ENCODE measurements around the gene CDKN2B. TPM values are rescaled to one million over a fixed set of nuclear protein-coding genes. Genes with fewer than 3 reads are reported as not detected.

Gene CDKN2B
- total and polyA plus RNA-seq, 2 of the 13 experiments (the other 11 are each of a cell fraction or from before 2014, with no cell fraction given), result 1.4 to 1.5 TPM

DNA sequence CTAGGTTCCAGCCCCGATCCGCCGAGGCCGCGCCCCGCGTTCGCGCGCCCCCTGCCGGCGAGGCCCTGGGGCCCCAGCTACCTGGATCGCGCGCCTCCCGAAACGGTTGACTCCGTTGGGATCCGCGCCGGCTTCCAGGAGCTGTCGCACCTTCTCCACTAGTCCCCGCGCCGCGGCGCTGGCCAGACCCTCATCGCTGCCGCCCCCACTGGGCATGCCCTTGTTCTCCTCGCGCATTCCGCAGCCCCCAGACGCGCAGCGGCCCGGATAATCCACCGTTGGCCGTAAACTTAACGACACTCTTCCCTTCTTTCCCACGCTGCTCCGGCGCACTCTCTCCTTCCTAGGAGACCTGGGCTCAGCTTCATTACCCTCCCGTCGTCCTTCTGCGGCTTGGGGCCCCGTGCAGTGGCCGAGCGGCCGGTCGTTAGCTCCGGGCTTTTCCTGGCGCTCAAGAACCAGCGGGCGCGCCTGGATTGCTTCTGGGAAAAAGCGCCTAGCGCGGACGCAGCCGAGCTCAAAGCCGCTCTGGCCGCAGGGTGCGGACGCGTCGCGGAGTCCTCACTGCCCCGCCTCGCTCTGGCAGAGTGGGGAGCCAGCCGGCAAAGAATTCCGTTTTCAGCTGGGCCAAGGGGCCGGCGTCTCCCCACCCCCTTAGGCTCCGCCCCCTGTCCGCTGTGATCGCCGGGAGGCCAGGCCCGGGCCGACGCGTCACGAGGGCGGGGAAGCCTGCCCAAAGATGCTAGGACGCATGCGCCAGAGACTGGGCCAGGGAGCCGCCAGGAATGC, at the start of gene CDKN2B (continued):
- TF ChIP-seq, protein P1, sequence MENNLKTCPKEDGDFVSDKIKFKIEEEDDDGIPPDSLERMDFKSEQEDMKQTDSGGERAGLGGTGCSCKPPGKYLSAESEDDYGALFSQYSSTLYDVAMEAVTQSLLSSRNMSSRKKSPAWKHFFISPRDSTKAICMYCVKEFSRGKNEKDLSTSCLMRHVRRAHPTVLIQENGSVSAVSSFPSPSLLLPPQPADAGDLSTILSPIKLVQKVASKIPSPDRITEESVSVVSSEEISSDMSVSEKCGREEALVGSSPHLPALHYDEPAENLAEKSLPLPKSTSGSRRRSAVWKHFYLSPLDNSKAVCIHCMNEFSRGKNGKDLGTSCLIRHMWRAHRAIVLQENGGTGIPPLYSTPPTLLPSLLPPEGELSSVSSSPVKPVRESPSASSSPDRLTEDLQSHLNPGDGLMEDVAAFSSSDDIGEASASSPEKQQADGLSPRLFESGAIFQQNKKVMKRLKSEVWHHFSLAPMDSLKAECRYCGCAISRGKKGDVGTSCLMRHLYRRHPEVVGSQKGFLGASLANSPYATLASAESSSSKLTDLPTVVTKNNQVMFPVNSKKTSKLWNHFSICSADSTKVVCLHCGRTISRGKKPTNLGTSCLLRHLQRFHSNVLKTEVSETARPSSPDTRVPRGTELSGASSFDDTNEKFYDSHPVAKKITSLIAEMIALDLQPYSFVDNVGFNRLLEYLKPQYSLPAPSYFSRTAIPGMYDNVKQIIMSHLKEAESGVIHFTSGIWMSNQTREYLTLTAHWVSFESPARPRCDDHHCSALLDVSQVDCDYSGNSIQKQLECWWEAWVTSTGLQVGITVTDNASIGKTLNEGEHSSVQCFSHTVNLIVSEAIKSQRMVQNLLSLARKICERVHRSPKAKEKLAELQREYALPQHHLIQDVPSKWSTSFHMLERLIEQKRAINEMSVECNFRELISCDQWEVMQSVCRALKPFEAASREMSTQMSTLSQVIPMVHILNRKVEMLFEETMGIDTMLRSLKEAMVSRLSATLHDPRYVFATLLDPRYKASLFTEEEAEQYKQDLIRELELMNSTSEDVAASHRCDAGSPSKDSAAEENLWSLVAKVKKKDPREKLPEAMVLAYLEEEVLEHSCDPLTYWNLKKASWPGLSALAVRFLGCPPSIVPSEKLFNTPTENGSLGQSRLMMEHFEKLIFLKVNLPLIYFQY (CRISPR knock-in tag; IDR thresholded peaks at IDR 0.05; ENCODE audit: borderline replicate concordance), result no peak
- TF ChIP-seq ZNF256 (CRISPR knock-in tag; conservative IDR thresholded peaks at IDR 0.05) (no peak), ZBTB7B (CRISPR knock-in tag; IDR thresholded peaks at IDR 0.05) (0 out of 2 replicates have a peak, but pooled peaks have one; percentile 45), NFE2 (CRISPR knock-in tag; IDR thresholded peaks at IDR 0.05) (no peak), JUN (CRISPR knock-in tag; IDR thresholded peaks at IDR 0.05) (0 out of 2 replicates have a peak, but pooled peaks have one; percentile 17), SPEN (CRISPR knock-in tag; IDR thresholded peaks at IDR 0.05; ENCODE audit: low read depth) (no peak), SNRNP70 (IDR thresholded peaks at IDR 0.05; ENCODE audit: low read depth, low read length) (no peak), FOXA1 (IDR thresholded peaks at IDR 0.05) (no peak), FOXA1 (CRISPR knock-in tag; IDR thresholded peaks at IDR 0.05) (no peak), STAG1 (CRISPR knock-in tag; IDR thresholded peaks at IDR 0.05) (peak; percentile 67), RBM22 (optimal IDR thresholded peaks at IDR 0.05; ENCODE audit: low read length) (no peak), ZNF615 (CRISPR knock-in tag; IDR thresholded peaks at IDR 0.05; ENCODE audit: borderline replicate concordance) (no peak), NAIF1 (CRISPR knock-in tag; IDR thresholded peaks at IDR 0.05; ENCODE audit: borderline replicate concordance) (no peak; the same call in 1 of the 2 replicates), MEIS1 (CRISPR knock-in tag; IDR thresholded peaks at IDR 0.05; ENCODE audit: borderline replicate concordance) (peak; percentile 68; the same call in 1 of the 2 replicates), GLI4 (CRISPR knock-in tag; IDR thresholded peaks at IDR 0.05; ENCODE audit: borderline replicate concordance) (peak; percentile 62; the same call in 1 of the 2 replicates), TEAD2 (CRISPR knock-in tag; IDR thresholded peaks at IDR 0.05) (no peak), ZNF749 (CRISPR knock-in tag; IDR thresholded peaks at IDR 0.05; ENCODE audit: borderline replicate concordance) (no peak), BORCS8-MEF2B (CRISPR knock-in tag; IDR thresholded peaks at IDR 0.05) (no peak), ZNF18 (CRISPR knock-in tag; IDR thresholded peaks at IDR 0.05; ENCODE audit: insufficient replicate concordance) (no peak), ASH2L (IDR thresholded peaks at IDR 0.05; ENCODE audit: insufficient read length, low read depth, low read length) (peak; percentile 20), HOXA5 (CRISPR knock-in tag; IDR thresholded peaks at IDR 0.05) (no peak)
- TF ChIP-seq, protein P2, sequence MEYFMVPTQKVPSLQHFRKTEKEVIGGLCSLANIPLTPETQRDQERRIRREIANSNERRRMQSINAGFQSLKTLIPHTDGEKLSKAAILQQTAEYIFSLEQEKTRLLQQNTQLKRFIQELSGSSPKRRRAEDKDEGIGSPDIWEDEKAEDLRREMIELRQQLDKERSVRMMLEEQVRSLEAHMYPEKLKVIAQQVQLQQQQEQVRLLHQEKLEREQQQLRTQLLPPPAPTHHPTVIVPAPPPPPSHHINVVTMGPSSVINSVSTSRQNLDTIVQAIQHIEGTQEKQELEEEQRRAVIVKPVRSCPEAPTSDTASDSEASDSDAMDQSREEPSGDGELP (IDR thresholded peaks at IDR 0.05; ENCODE audit: borderline replicate concordance, low read depth), result peak; percentile 88; the same call in 1 of the 2 replicates
- TF ChIP-seq, protein P3, sequence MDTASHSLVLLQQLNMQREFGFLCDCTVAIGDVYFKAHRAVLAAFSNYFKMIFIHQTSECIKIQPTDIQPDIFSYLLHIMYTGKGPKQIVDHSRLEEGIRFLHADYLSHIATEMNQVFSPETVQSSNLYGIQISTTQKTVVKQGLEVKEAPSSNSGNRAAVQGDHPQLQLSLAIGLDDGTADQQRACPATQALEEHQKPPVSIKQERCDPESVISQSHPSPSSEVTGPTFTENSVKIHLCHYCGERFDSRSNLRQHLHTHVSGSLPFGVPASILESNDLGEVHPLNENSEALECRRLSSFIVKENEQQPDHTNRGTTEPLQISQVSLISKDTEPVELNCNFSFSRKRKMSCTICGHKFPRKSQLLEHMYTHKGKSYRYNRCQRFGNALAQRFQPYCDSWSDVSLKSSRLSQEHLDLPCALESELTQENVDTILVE (CRISPR knock-in tag; IDR thresholded peaks at IDR 0.05), result no peak
